Measurements from ENCODE around the gene BUB1. TPM values are rescaled to one million over a fixed set of nuclear protein-coding genes. Genes with fewer than 3 reads are reported as not detected.

Gene BUB1
- total and polyA plus RNA-seq, 2 experiments from 2014 or later = 17.9 to 64.2 TPM

GRCh38 chr2:110659248-110659647 is 18.6 kb downstream of the BUB1 start:
- DNase-seq (ENCODE audit: low read depth in 1 of 2, low spot score in 1 of 2) = no peak
- peaks cover 35% of the 10 kb centered on the region for H3K36me3 ChIP-seq
- H3K27ac ChIP-seq = peak overlapping the region; percentile 30
- no peak overlapping the region for H3K4me3 ChIP-seq
- no peaks in the 10 kb centered on the region for H3K27me3 ChIP-seq
- peaks cover 32% of the 10 kb centered on the region for H3K4me1 ChIP-seq (ENCODE audit: low read depth)
- no peaks in the 10 kb centered on the region for H3K9me3 ChIP-seq (ENCODE audit: low read depth)
- no peak for TF ChIP-seq CTCF (IDR thresholded peaks at IDR 0.05; ENCODE audit: low read depth, low read length)

GRCh38 chr2:110657724-110658305 is 20.0 kb downstream of the BUB1 start:
- no peaks in the 10 kb centered on the region for H3K27me3 ChIP-seq
- no peaks in the 10 kb centered on the region for H3K9me3 ChIP-seq (ENCODE audit: low read depth)
- H3K36me3 ChIP-seq = peaks cover 39% of the 10 kb centered on the region
- H3K27ac ChIP-seq = peak overlapping the region; percentile 45
- TF ChIP-seq CTCF (IDR thresholded peaks at IDR 0.05; ENCODE audit: low read depth, low read length) = no peak
- DNase-seq (ENCODE audit: low read depth in 1 of 2, low spot score in 1 of 2) = no peak
- H3K4me3 ChIP-seq = no peak overlapping the region
- H3K4me1 ChIP-seq (ENCODE audit: low read depth) = peaks cover 32% of the 10 kb centered on the region

- Histone ChIP-seq H3K27ac (no peak overlapping the region), H3K9me3 (ENCODE audit: low read depth) (no peaks in the 10 kb centered on the region), H3K36me3 (peaks cover 46% of the 10 kb centered on the region), H3K4me1 (ENCODE audit: low read depth) (peaks cover 25% of the 10 kb centered on the region), H3K27me3 (no peaks in the 10 kb centered on the region), H3K4me3 (no peak overlapping the region)
- peak in 1 of 2 donors; percentile 36 for DNase-seq (ENCODE audit: low read depth in 1 of 2, low spot score in 1 of 2)
- TF ChIP-seq CTCF (IDR thresholded peaks at IDR 0.05; ENCODE audit: low read depth, low read length) = no peak
Observed at GRCh38 chr2:110655701-110656100, 22.2 kb downstream of the BUB1 start.

- Histone ChIP-seq H3K9me3 (ENCODE audit: low read depth) (no peaks in the 10 kb centered on the region), H3K4me3 (no peak overlapping the region), H3K27me3 (no peaks in the 10 kb centered on the region), H3K4me1 (ENCODE audit: low read depth) (peaks cover 22% of the 10 kb centered on the region), H3K27ac (no peak overlapping the region), H3K36me3 (peaks cover 48% of the 10 kb centered on the region)
- no peak for TF ChIP-seq CTCF (IDR thresholded peaks at IDR 0.05; ENCODE audit: low read depth, low read length)
- DNase-seq (ENCODE audit: low read depth in 1 of 2, low spot score in 1 of 2) = no peak
Observed at GRCh38 chr2:110653861-110654260, 24.0 kb downstream of the BUB1 start.

- Histone ChIP-seq H3K4me1 (ENCODE audit: low read depth) (no peaks in the 10 kb centered on the region), H3K36me3 (peaks cover 35% of the 10 kb centered on the region), H3K27ac (no peak overlapping the region), H3K27me3 (no peaks in the 10 kb centered on the region), H3K4me3 (no peak overlapping the region), H3K9me3 (ENCODE audit: low read depth) (no peaks in the 10 kb centered on the region)
- no peak for TF ChIP-seq CTCF (IDR thresholded peaks at IDR 0.05; ENCODE audit: low read depth, low read length)
- DNase-seq (ENCODE audit: low read depth in 1 of 2, low spot score in 1 of 2) = no peak
Observed at GRCh38 chr2:110650346-110650745, 27.5 kb downstream of the BUB1 start.

Data from cardiac muscle cell (in vitro differentiated cells and primary cell).